SU-DHL-6 (cell line): ENCODE results near the gene ORMDL2.

Experiments
- H2AFZ ChIP-seq: fragments of 200-600 bp; sonication (generic); 2 replicates; pipeline ENCODE4 v1.6.1; 2014; ENCODE audit warnings: low read depth, mild to moderate bottlenecking, moderate library complexity, mixed read lengths, antibody characterized with exemption, low read length; ENCODE audit not compliant: severe bottlenecking
- H3F3A ChIP-seq: fragments of 200-600 bp; shearing (Covaris generic); 2 replicates; pipeline ENCODE4 v1.6.0; 2016; ENCODE audit warnings: antibody characterized with exemption, mild to moderate bottlenecking; ENCODE audit not compliant: insufficient read depth
- H3K27ac ChIP-seq: fragments of 200-600 bp; sonication (generic); 2 replicates; pipeline ENCODE4 v1.5.1; 2016; ENCODE audit warnings: low read depth, mild to moderate bottlenecking, low read length, moderate library complexity, mixed read lengths
- H3K27me3 ChIP-seq: fragments of 200-600 bp; sonication (generic), shearing (Covaris generic); 2 replicates; pipeline ENCODE4 v1.6.0; 2014; ENCODE audit warnings: mild to moderate bottlenecking, low read length
- H3K36me3 ChIP-seq: fragments of 200-600 bp; sonication (generic); 2 replicates; pipeline ENCODE4 v1.6.1; 2014; ENCODE audit warnings: mild to moderate bottlenecking, low read length, mixed read lengths
- H3K4me2 ChIP-seq: fragments of 300-600, 200-600 bp; shearing (Covaris generic), sonication (generic); 2 replicates; pipeline ENCODE4 v1.6.0; 2014; ENCODE audit warnings: low read length, low read depth, mild to moderate bottlenecking; ENCODE audit not compliant: poor library complexity, severe bottlenecking
- H3K4me3 ChIP-seq: fragments of 200-600 bp; sonication (generic); 2 replicates; pipeline ENCODE4 v1.5.1; 2014; ENCODE audit warnings: antibody characterized with exemption, low read length, mild to moderate bottlenecking, mixed read lengths; ENCODE audit not compliant: insufficient read depth, poor library complexity, severe bottlenecking
- H3K79me2 ChIP-seq: fragments of 200-600 bp; sonication (generic); 2 replicates; pipeline ENCODE4 v1.6.1; 2014; ENCODE audit warnings: mild to moderate bottlenecking, low read length, moderate library complexity; ENCODE audit not compliant: insufficient read depth
- H3K9ac ChIP-seq: fragments of 200-600 bp; sonication (generic); 2 replicates; pipeline ENCODE4 v1.7.0; 2014; ENCODE audit warnings: mild to moderate bottlenecking, low read length
- H3K9me2 ChIP-seq: fragments of 200-600 bp; sonication (generic); replicated peaks from 2 replicates; pipeline ENCODE4 v1.6.1; 2014; ENCODE audit warnings: low read length; ENCODE audit not compliant: insufficient read depth
- H3K9me3 ChIP-seq: fragments of 200-600 bp; sonication (generic); 2 replicates; pipeline ENCODE4 v1.6.1; 2014; ENCODE audit warnings: low read length, mixed read lengths; ENCODE audit not compliant: insufficient read depth
- H4K20me1 ChIP-seq: fragments of 200-600 bp; sonication (generic); 2 replicates; pipeline ENCODE4 v1.6.1; 2014; ENCODE audit warnings: low read depth, mild to moderate bottlenecking, antibody characterized with exemption, low read length, moderate library complexity, mixed read lengths
- CTCF ChIP-seq: fragments of 200-600 bp; sonication (generic); IDR thresholded peaks from one replicate; pipeline ENCODE4 v1.5.1; 2017; ENCODE audit warnings: antibody characterized with exemption, mild to moderate bottlenecking, low read length, moderate library complexity; ENCODE audit not compliant: insufficient read depth, poor library complexity, severe bottlenecking
- EZH2phosphoT487 ChIP-seq: fragments of 200-600 bp; sonication (generic), shearing (Covaris generic); conservative IDR thresholded peaks from 2 replicates; pipeline ENCODE4 v1.6.1; 2018; ENCODE audit warnings: mild to moderate bottlenecking, antibody characterized with exemption, low read length, moderate library complexity, mixed read lengths

Gene ORMDL2

DNA sequence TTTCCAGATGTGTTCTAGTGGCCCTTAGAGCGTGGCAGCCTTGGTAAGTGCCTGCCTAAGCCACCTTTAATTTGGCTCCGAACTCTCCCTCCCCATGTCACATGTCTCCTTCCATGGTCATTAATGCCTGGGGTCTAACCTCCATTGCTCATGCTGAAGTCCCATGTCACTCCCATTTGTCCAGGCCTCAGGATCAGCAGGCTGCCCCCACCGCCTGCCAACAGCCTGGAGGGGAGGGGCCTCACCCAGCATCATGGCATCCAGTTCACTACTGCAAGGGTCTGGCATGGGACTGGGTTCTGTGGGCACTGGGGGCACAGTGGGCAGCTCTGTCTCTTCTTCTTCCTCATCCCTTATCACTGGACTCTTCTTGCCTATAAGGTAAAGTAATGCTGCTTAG is 20.5 kb downstream of the ORMDL2 start:
- H3K36me3 ChIP-seq: no peaks in the 10 kb centered on the region
- H3K4me2 ChIP-seq: no peak overlapping the region
- TF ChIP-seq EZH2phosphoT487: no peak
- H3K4me3 ChIP-seq: no peak overlapping the region
- H3K27me3 ChIP-seq: no peaks in the 10 kb centered on the region
- no peak overlapping the region for H3K9ac ChIP-seq
- no peaks in the 10 kb centered on the region for H3K9me3 ChIP-seq
- H3K27ac ChIP-seq: no peak overlapping the region
- H3F3A ChIP-seq: no peaks in the 10 kb centered on the region
- H3K79me2 ChIP-seq: no peaks in the 10 kb centered on the region
- no peaks in the 10 kb centered on the region for H3K9me2 ChIP-seq
- no peak overlapping the region for H2AFZ ChIP-seq
- H4K20me1 ChIP-seq: no peaks in the 10 kb centered on the region

DNA sequence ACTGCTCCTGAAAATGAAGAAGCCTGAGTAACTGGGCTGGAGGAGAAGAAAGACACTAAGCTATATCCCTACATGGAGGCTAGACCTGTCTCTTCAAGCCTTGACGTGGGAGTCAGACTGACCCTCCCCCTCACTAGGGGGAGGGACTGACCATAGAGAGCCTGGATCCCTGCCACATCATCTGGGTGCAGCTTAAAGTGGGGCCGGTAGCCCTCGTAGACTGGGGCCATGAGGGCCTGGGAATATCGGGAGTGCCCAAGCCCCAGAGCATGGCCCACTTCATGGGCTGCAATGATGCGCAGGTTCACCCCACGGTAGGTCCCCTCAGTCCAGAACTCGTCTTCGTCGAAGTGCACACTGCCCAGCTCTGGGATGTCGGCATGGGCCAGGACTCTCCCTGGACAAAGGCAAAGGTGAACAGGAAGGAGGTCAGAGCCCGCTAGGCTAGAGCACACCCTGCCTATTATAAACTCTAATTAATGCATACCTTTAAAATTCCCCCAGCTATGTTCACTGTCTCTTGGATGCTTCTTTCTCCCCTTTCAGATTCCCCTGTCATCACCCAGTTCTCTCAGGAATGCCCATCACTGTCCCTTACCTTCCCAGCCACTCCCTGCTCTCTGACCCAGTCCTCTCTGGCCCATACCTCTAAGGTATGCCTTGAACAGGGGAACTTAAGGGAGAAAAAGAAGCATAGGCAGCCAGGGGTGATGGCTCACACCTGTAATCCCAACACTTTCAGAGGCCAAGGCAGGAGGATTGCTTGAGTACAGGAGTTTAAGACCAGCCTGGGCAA is 21.7 kb downstream of the ORMDL2 start:
- no peaks in the 10 kb centered on the region for H3K79me2 ChIP-seq
- no peaks in the 10 kb centered on the region for H3K27me3 ChIP-seq
- H3K27ac ChIP-seq: no peak overlapping the region
- H3K9me2 ChIP-seq: no peaks in the 10 kb centered on the region
- no peak overlapping the region for H2AFZ ChIP-seq
- H3K4me2 ChIP-seq: no peak overlapping the region
- no peaks in the 10 kb centered on the region for H3K36me3 ChIP-seq
- H3F3A ChIP-seq: no peaks in the 10 kb centered on the region
- no peak overlapping the region for H3K9ac ChIP-seq
- H3K9me3 ChIP-seq: no peaks in the 10 kb centered on the region
- no peak for TF ChIP-seq EZH2phosphoT487
- TF ChIP-seq CTCF: no peak
- no peaks in the 10 kb centered on the region for H4K20me1 ChIP-seq
- H3K4me3 ChIP-seq: no peak overlapping the region

DNA sequence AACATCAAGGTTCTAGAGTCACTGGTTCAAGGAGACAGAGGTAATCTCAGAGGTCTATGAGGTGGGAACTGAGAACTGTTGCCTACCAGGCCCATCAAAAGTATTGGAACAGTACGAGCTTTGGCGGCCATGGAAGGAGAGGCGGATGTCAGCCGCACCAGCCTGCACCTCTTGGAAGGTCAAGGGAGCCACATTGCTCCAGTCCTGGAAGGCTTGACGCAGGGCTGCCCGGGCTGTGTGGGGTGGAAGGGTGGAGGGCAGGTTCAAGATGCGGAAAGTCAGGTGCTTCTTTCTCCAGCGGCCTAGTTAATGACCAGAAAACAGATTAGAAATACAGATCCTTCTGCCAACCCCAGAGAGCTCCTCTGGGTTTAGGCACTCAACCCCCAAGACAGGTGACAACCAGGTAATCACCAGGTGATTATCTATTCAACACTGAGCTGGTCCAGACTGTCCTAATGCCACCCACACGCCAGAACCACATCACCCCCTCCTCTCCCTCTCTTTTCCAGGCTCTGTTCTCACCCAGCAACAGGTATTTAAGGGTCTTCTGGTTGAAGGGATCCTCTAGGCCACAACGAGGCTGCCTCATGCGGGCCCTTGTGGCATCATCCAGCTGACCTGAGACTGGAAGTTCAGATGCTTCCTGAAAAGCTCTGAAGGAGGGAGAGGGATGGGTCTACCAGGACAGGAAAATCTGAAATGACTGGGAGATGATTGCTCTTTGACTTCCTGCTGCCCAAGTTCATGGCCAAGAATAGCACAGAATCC is 22.9 kb downstream of the ORMDL2 start:
- Histone ChIP-seq H3K4me2 (no peak overlapping the region), H4K20me1 (no peaks in the 10 kb centered on the region), H3K4me3 (no peak overlapping the region), H3K27ac (no peak overlapping the region), H3K36me3 (no peaks in the 10 kb centered on the region), H3K9me2 (no peaks in the 10 kb centered on the region), H3K9me3 (no peaks in the 10 kb centered on the region), H2AFZ (no peak overlapping the region), H3K9ac (no peak overlapping the region), H3F3A (no peaks in the 10 kb centered on the region), H3K27me3 (no peaks in the 10 kb centered on the region), H3K79me2 (no peaks in the 10 kb centered on the region)
- TF ChIP-seq CTCF: no peak
- TF ChIP-seq EZH2phosphoT487: no peak
